WTC11 (cell line): ENCODE results near the gene TTLL9. TPM values are rescaled to one million over a fixed set of nuclear protein-coding genes. Genes with fewer than 3 reads are reported as not detected.

ENCODE experiments used
- ATF6 ChIP-seq: sonication (generic); formaldehyde crosslinking; IDR thresholded peaks from 2 replicates; pipeline ENCODE4 v1.8.1; 2023; ENCODE audit warnings: mild to moderate bottlenecking, missing genetic modification reagents
- E2F4 ChIP-seq: sonication (generic); formaldehyde crosslinking; IDR thresholded peaks from 2 replicates; pipeline ENCODE4 v1.8.1; 2022; ENCODE audit warnings: low read depth, mild to moderate bottlenecking, moderate library complexity, missing genetic modification reagents, borderline replicate concordance
- E2F5 ChIP-seq: sonication (generic); formaldehyde crosslinking; IDR thresholded peaks from 2 replicates; pipeline ENCODE4 v1.8.1; 2022; ENCODE audit warnings: mild to moderate bottlenecking, moderate library complexity, missing genetic modification reagents
- ETV6 ChIP-seq: sonication (generic); formaldehyde crosslinking; IDR thresholded peaks from 2 replicates; pipeline ENCODE4 v1.8.1; 2022; ENCODE audit warnings: mild to moderate bottlenecking, missing genetic modification reagents
- FOXP1 ChIP-seq: sonication (generic); formaldehyde crosslinking; IDR thresholded peaks from 2 replicates; pipeline ENCODE4 v1.8.0; 2022; ENCODE audit warnings: missing genetic modification reagents, mild to moderate bottlenecking, moderate library complexity, borderline replicate concordance
- IRF1 ChIP-seq: sonication (generic); formaldehyde crosslinking; IDR thresholded peaks from 2 replicates; pipeline ENCODE4 v1.8.0; 2023; ENCODE audit warnings: missing genetic modification reagents
- JAZF1 ChIP-seq: fragments of 250-450 bp; sonication (Bioruptor Pico); IDR thresholded peaks from 2 replicates; pipeline ENCODE4 v1.9.0; 2021; ENCODE audit warnings: moderate library complexity, mild to moderate bottlenecking, inconsistent platforms
- NFATC4 ChIP-seq: fragments of 250-450 bp; sonication (Bioruptor Pico); IDR thresholded peaks from 2 replicates; pipeline ENCODE4 v1.9.0; 2021; ENCODE audit warnings: mild to moderate bottlenecking
- NR2C2 ChIP-seq: sonication (generic); formaldehyde crosslinking; IDR thresholded peaks from 2 replicates; pipeline ENCODE4 v1.8.0; 2022; ENCODE audit warnings: mild to moderate bottlenecking, missing genetic modification reagents
- RORB ChIP-seq: fragments of 250-450 bp; sonication (Bioruptor Pico); IDR thresholded peaks from 2 replicates; pipeline ENCODE4 v1.9.0; 2021; ENCODE audit warnings: mild to moderate bottlenecking
- ZNF423 ChIP-seq: fragments of 250-450 bp; sonication (Bioruptor Pico); IDR thresholded peaks from 2 replicates; pipeline ENCODE4 v2.1.2; 2022; ENCODE audit warnings: mild to moderate bottlenecking, moderate library complexity
- total RNA-seq: library from RNA; stranded (reverse); gene quantifications from 3 replicates; pipeline ENCODE4 v1.2.3, GENCODE V29; 2021
- TF ChIP-seq, protein P1 (sequence below): fragments of 200-600 bp; IDR thresholded peaks from 2 replicates; pipeline ENCODE4 v1.8.0; 2022; ENCODE audit warnings: antibody characterized with exemption
- TF ChIP-seq, protein P2 (sequence below): fragments of 250-450 bp; sonication (Bioruptor Pico); IDR thresholded peaks from 2 replicates; pipeline ENCODE4 v2.1.2; 2022; ENCODE audit warnings: mild to moderate bottlenecking, moderate library complexity
- TF ChIP-seq, protein P3 (sequence below): sonication (generic); formaldehyde crosslinking; IDR thresholded peaks from 2 replicates; pipeline ENCODE4 v1.8.1; 2023; ENCODE audit warnings: mild to moderate bottlenecking, missing genetic modification reagents, borderline replicate concordance
- TF ChIP-seq, protein P4 (sequence below): fragments of 250-450 bp; sonication (Bioruptor Pico); IDR thresholded peaks from 2 replicates; pipeline ENCODE4 v1.9.0; 2021; ENCODE audit warnings: moderate library complexity, mild to moderate bottlenecking, inconsistent platforms, borderline replicate concordance
- TF ChIP-seq, protein P5 (sequence below): fragments of 250-450 bp; sonication (Bioruptor Pico); conservative IDR thresholded peaks from 2 replicates; pipeline ENCODE4 v1.9.0; 2021; ENCODE audit warnings: mild to moderate bottlenecking
- TF ChIP-seq, protein P6 (sequence below): sonication (generic); formaldehyde crosslinking; IDR thresholded peaks from 2 replicates; pipeline ENCODE4 v1.8.1; 2023; ENCODE audit warnings: mild to moderate bottlenecking, missing genetic modification reagents
- TF ChIP-seq, protein P7 (sequence below): sonication (generic); formaldehyde crosslinking; IDR thresholded peaks from 2 replicates; pipeline ENCODE4 v1.8.0; 2022; ENCODE audit warnings: mild to moderate bottlenecking, missing genetic modification reagents

The TTLL9 gene
- total RNA-seq, 1 experiment from 2014 or later = not detected

- peak; percentile 96 for TF ChIP-seq NR2C2 (CRISPR knock-in tag)
- TF ChIP-seq NFATC4 = peak; percentile 70; the same call in 1 of the 2 replicates
- TF ChIP-seq, protein P1, sequence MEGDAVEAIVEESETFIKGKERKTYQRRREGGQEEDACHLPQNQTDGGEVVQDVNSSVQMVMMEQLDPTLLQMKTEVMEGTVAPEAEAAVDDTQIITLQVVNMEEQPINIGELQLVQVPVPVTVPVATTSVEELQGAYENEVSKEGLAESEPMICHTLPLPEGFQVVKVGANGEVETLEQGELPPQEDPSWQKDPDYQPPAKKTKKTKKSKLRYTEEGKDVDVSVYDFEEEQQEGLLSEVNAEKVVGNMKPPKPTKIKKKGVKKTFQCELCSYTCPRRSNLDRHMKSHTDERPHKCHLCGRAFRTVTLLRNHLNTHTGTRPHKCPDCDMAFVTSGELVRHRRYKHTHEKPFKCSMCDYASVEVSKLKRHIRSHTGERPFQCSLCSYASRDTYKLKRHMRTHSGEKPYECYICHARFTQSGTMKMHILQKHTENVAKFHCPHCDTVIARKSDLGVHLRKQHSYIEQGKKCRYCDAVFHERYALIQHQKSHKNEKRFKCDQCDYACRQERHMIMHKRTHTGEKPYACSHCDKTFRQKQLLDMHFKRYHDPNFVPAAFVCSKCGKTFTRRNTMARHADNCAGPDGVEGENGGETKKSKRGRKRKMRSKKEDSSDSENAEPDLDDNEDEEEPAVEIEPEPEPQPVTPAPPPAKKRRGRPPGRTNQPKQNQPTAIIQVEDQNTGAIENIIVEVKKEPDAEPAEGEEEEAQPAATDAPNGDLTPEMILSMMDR = no peak
- peak; percentile 100 for TF ChIP-seq FOXP1
- TF ChIP-seq E2F5 (CRISPR knock-in tag) = peak; percentile 100
- TF ChIP-seq, protein P2, sequence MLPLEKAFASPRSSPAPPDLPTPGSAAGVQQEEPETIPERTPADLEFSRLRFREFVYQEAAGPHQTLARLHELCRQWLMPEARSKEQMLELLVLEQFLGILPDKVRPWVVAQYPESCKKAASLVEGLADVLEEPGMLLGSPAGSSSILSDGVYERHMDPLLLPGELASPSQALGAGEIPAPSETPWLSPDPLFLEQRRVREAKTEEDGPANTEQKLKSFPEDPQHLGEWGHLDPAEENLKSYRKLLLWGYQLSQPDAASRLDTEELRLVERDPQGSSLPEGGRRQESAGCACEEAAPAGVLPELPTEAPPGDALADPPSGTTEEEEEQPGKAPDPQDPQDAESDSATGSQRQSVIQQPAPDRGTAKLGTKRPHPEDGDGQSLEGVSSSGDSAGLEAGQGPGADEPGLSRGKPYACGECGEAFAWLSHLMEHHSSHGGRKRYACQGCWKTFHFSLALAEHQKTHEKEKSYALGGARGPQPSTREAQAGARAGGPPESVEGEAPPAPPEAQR (CRISPR knock-in tag) = peak; percentile 98
- TF ChIP-seq, protein P3, sequence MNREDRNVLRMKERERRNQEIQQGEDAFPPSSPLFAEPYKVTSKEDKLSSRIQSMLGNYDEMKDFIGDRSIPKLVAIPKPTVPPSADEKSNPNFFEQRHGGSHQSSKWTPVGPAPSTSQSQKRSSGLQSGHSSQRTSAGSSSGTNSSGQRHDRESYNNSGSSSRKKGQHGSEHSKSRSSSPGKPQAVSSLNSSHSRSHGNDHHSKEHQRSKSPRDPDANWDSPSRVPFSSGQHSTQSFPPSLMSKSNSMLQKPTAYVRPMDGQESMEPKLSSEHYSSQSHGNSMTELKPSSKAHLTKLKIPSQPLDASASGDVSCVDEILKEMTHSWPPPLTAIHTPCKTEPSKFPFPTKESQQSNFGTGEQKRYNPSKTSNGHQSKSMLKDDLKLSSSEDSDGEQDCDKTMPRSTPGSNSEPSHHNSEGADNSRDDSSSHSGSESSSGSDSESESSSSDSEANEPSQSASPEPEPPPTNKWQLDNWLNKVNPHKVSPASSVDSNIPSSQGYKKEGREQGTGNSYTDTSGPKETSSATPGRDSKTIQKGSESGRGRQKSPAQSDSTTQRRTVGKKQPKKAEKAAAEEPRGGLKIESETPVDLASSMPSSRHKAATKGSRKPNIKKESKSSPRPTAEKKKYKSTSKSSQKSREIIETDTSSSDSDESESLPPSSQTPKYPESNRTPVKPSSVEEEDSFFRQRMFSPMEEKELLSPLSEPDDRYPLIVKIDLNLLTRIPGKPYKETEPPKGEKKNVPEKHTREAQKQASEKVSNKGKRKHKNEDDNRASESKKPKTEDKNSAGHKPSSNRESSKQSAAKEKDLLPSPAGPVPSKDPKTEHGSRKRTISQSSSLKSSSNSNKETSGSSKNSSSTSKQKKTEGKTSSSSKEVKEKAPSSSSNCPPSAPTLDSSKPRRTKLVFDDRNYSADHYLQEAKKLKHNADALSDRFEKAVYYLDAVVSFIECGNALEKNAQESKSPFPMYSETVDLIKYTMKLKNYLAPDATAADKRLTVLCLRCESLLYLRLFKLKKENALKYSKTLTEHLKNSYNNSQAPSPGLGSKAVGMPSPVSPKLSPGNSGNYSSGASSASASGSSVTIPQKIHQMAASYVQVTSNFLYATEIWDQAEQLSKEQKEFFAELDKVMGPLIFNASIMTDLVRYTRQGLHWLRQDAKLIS (CRISPR knock-in tag) = peak; percentile 99
- TF ChIP-seq, protein P4, sequence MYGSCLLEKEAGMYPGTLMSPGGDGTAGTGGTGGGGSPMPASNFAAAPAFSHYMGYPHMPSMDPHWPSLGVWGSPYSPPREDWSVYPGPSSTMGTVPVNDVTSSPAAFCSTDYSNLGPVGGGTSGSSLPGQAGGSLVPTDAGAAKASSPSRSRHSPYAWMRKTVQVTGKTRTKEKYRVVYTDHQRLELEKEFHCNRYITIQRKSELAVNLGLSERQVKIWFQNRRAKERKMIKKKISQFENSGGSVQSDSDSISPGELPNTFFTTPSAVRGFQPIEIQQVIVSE = no peak
- TF ChIP-seq JAZF1 (CRISPR knock-in tag) = no peak
- TF ChIP-seq E2F4 (CRISPR knock-in tag) = peak; percentile 100
- peak; percentile 100 for TF ChIP-seq ETV6 (CRISPR knock-in tag)
- peak; percentile 99 for TF ChIP-seq ATF6
- TF ChIP-seq RORB (CRISPR knock-in tag) = no peak
- TF ChIP-seq, protein P5, sequence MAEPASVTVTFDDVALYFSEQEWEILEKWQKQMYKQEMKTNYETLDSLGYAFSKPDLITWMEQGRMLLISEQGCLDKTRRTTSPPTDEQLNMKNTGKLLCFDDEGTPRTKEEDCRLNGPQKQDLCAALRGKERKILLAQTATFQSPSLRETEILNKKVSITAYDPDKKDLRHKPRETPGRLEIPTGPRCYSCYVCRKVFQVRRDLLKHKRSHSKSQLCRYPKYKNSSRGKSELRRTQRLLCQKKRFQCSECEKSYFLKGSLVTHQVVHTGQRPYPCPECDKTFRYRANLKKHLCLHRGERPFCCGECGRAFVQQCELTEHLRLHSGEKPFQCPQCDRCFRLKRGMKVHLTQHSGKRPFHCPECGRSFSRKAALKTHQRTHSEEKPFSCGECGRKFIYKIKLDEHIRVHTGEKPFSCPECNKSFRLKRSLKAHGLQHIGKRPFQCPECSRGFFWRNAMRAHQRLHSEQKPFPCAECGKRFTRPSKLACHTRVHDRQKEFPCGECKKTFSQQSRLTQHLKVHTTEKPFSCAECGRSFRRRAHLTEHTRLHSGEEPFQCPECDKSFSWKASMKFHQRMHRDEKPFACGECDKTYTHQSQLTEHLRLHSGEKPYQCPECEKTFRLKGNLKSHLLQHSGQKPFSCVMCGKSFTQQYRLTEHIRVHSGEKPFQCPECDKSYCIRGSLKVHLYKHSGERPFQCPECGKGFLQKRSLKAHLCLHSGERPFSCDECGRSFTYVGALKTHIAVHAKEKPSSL = no peak
- TF ChIP-seq, protein P6, sequence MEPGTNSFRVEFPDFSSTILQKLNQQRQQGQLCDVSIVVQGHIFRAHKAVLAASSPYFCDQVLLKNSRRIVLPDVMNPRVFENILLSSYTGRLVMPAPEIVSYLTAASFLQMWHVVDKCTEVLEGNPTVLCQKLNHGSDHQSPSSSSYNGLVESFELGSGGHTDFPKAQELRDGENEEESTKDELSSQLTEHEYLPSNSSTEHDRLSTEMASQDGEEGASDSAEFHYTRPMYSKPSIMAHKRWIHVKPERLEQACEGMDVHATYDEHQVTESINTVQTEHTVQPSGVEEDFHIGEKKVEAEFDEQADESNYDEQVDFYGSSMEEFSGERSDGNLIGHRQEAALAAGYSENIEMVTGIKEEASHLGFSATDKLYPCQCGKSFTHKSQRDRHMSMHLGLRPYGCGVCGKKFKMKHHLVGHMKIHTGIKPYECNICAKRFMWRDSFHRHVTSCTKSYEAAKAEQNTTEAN (CRISPR knock-in tag) = peak; percentile 100
- TF ChIP-seq, protein P7, sequence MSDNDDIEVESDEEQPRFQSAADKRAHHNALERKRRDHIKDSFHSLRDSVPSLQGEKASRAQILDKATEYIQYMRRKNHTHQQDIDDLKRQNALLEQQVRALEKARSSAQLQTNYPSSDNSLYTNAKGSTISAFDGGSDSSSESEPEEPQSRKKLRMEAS (CRISPR knock-in tag) = peak; percentile 99
- TF ChIP-seq ZNF423 (CRISPR knock-in tag) = peak; percentile 70
- peak; percentile 100 for TF ChIP-seq IRF1
These were observed 98.1 kb downstream of the TTLL9 start (continued) for GRCh38 chr20:31968291-31969126.
